DND-41 (cell line): ENCODE data around the gene PRPF40B.

Experiments
- CTCF ChIP-seq: IDR thresholded peaks from 2 replicates; pipeline ENCODE4 v1.5.1; 2012; ENCODE audit warnings: borderline replicate concordance, low read length, moderate library complexity, mild to moderate bottlenecking; ENCODE audit not compliant: poor library complexity, severe bottlenecking; ENCODE audit errors: extremely low read depth
- EZH2 ChIP-seq: IDR thresholded peaks from 3 replicates; pipeline ENCODE4 v1.6.1; 2012; ENCODE audit warnings: borderline replicate concordance, low read depth, mild to moderate bottlenecking, moderate library complexity, low read length, inconsistent platforms; ENCODE audit not compliant: severe bottlenecking

GRCh38 chr12:49618576-49618975 lies 4.8 kb upstream of the PRPF40B start:
- TF ChIP-seq CTCF, result no peak
- TF ChIP-seq EZH2, result no peak
